Measurements from ENCODE around the gene RP9.

RP9 gene

GRCh38 chr7:33109005-33109757, at the start of gene RP9:
Gene RP9 (minus strand): TSS chr7:33109404. CDS start chr7:33109372, 32 bp downstream.
- DNase-seq = peak; percentile 76

- no peak for DNase-seq
These were observed 48.6 kb upstream of the RP9 start for GRCh38 chr7:33157781-33158180.

GRCh38 chr7:33157311-33157710, 48.1 kb upstream of the RP9 start:
- DNase-seq = no peak

GRCh38 chr7:33156441-33156840, 47.2 kb upstream of the RP9 start:
- no peak for DNase-seq

- no peak for DNase-seq
These were observed 46.6 kb upstream of the RP9 start for GRCh38 chr7:33155811-33156210.

- no peak for DNase-seq
These were observed 42.9 kb upstream of the RP9 start for GRCh38 chr7:33152087-33152486.

- no peak for DNase-seq
These were observed 36.0 kb upstream of the RP9 start for GRCh38 chr7:33145156-33145555.

- DNase-seq = no peak
These were observed 35.0 kb upstream of the RP9 start for GRCh38 chr7:33143996-33144718.

GRCh38 chr7:33142585-33142984, 33.4 kb upstream of the RP9 start:
- no peak for DNase-seq

GRCh38 chr7:33137103-33137502, 27.9 kb upstream of the RP9 start:
- DNase-seq = no peak

- no peak for DNase-seq
These were observed 21.0 kb upstream of the RP9 start for GRCh38 chr7:33130184-33130583.

- no peak for DNase-seq
These were observed 20.6 kb upstream of the RP9 start for GRCh38 chr7:33129806-33130153.

- peak; percentile 92 for DNase-seq
These were observed 20.0 kb upstream of the RP9 start, which contains the start of gene BBS9 for GRCh38 chr7:33128990-33129805. Gene BBS9 (plus strand): TSS chr7:33129564. CDS start chr7:33146253, 16,689 bp downstream.

GRCh38 chr7:33128631-33128989, 19.4 kb upstream of the RP9 start:
- no peak for DNase-seq

- DNase-seq = no peak
These were observed 17.9 kb upstream of the RP9 start for GRCh38 chr7:33127085-33127484.

GRCh38 chr7:33118383-33118782, 9.2 kb upstream of the RP9 start:
- no peak for DNase-seq

GRCh38 chr7:33114976-33115375, 5.8 kb upstream of the RP9 start:
- no peak for DNase-seq

GRCh38 chr7:33111614-33112013, 2.4 kb upstream of the RP9 start:
- DNase-seq = no peak

GRCh38 chr7:33109758-33110238, 594 bp upstream of the RP9 start:
- no peak for DNase-seq

- peak; percentile 11 for DNase-seq
These were observed 625 bp downstream of the RP9 start for GRCh38 chr7:33108554-33109004.

GRCh38 chr7:33107136-33108066, 1.8 kb downstream of the RP9 start:
- no peak for DNase-seq

- DNase-seq = no peak
These were observed 7.3 kb downstream of the RP9 start for GRCh38 chr7:33101906-33102305.
